ENCODE measurements around the gene EHD1. TPM values are rescaled to one million over a fixed set of nuclear protein-coding genes. Genes with fewer than 3 reads are reported as not detected.
A peak's percentile ranks its signal among the peaks of the same experiment; 100 is the strongest.

The EHD1 gene
- total RNA-seq, 1 experiment from 2014 or later: 110 TPM

- H3K27ac ChIP-seq: no peak overlapping the region
- DNase-seq: no peak
- no peaks in the 10 kb centered on the region for H3K27me3 ChIP-seq (ENCODE audit: insufficient read depth, low read depth)
- no TSS peak for BruUV-seq (replicated peaks)
- H3K4me1 ChIP-seq (replicated peaks; ENCODE audit: insufficient read depth): no peaks in the 10 kb centered on the region; the same call in 1 of the 2 replicates
- intact Hi-C loops (cut with micrococcal nuclease; ENCODE audit: unreplicated experiment): no loop called here
- H3K9me2 ChIP-seq (ENCODE audit: insufficient read depth): no peaks in the 10 kb centered on the region
- H4K20me1 ChIP-seq (ENCODE audit: insufficient read depth): no peaks in the 10 kb centered on the region
- no peak overlapping the region for H2AFZ ChIP-seq
- TF ChIP-seq EZH2 (IDR thresholded peaks at IDR 0.05; ENCODE audit: low read depth) (no peak), CTCF (conservative IDR thresholded peaks at IDR 0.05) (no peak)
- no peaks in the 10 kb centered on the region for H3K36me3 ChIP-seq (ENCODE audit: low read depth)
- ChIA-PET POLR2A (ENCODE audit: unreplicated experiment) (interaction anchor here (0.7 kb wide), 1 partner anchor 62 kb away, joined by 3 read pairs; no protein-coding TSS in a partner anchor), CTCF (no interaction called here)
- H3K79me2 ChIP-seq (ENCODE audit: low read depth): no peaks in the 10 kb centered on the region
- H3K4me2 ChIP-seq: no peak overlapping the region
- 0 out of 2 replicates have a peak, but pooled peaks cover 4% of the 10 kb centered on the region for H3F3A ChIP-seq (ENCODE audit: insufficient read depth, low read depth)
- no peaks in the 10 kb centered on the region for H3K9me3 ChIP-seq (ENCODE audit: insufficient read depth, low read depth)
- H3K4me3 ChIP-seq: no peak overlapping the region
Observed at GRCh38 chr11:64814712-64815187, 63.7 kb downstream of the EHD1 start.

- ChIA-PET CTCF (no interaction called here), POLR2A (ENCODE audit: unreplicated experiment) (no interaction called here)
- DNase-seq: no peak
- H3K36me3 ChIP-seq (ENCODE audit: low read depth): no peaks in the 10 kb centered on the region
- no peaks in the 10 kb centered on the region for H4K20me1 ChIP-seq (ENCODE audit: insufficient read depth)
- TF ChIP-seq EZH2 (IDR thresholded peaks at IDR 0.05; ENCODE audit: low read depth) (no peak), CTCF (conservative IDR thresholded peaks at IDR 0.05) (no peak)
- intact Hi-C loops (cut with micrococcal nuclease; ENCODE audit: unreplicated experiment): no loop called here
- H3K4me1 ChIP-seq (replicated peaks; ENCODE audit: insufficient read depth): peaks cover 6% of the 10 kb centered on the region; the same call in 1 of the 2 replicates
- H3K27me3 ChIP-seq (ENCODE audit: insufficient read depth, low read depth): no peaks in the 10 kb centered on the region
- no peak overlapping the region for H3K4me2 ChIP-seq
- H3F3A ChIP-seq (ENCODE audit: insufficient read depth, low read depth): peaks cover 10% of the 10 kb centered on the region; the same call in 1 of the 2 replicates
- no peak overlapping the region for H2AFZ ChIP-seq
- no peaks in the 10 kb centered on the region for H3K9me3 ChIP-seq (ENCODE audit: insufficient read depth, low read depth)
- no peak overlapping the region for H3K4me3 ChIP-seq
- BruUV-seq (replicated peaks): no TSS peak
- no peaks in the 10 kb centered on the region for H3K9me2 ChIP-seq (ENCODE audit: insufficient read depth)
- H3K79me2 ChIP-seq (ENCODE audit: low read depth): peaks cover 8% of the 10 kb centered on the region
- H3K27ac ChIP-seq: no peak overlapping the region
Observed at GRCh38 chr11:64813826-64814225, 64.6 kb downstream of the EHD1 start.

- Histone ChIP-seq H3K36me3 (ENCODE audit: low read depth) (peaks cover 7% of the 10 kb centered on the region; the same call in 1 of the 2 replicates), H3K9me2 (ENCODE audit: insufficient read depth) (no peaks in the 10 kb centered on the region), H3K79me2 (ENCODE audit: low read depth) (peaks cover 16% of the 10 kb centered on the region), H3F3A (ENCODE audit: insufficient read depth, low read depth) (peaks cover 14% of the 10 kb centered on the region; the same call in 1 of the 2 replicates), H4K20me1 (ENCODE audit: insufficient read depth) (no peaks in the 10 kb centered on the region), H2AFZ (0 out of 2 replicates have a peak overlapping the region, but pooled peaks have one; percentile 50), H3K27me3 (ENCODE audit: insufficient read depth, low read depth) (no peaks in the 10 kb centered on the region), H3K4me1 (replicated peaks; ENCODE audit: insufficient read depth) (peaks cover 6% of the 10 kb centered on the region; the same call in 1 of the 2 replicates), H3K4me2 (peak overlapping the region; percentile 88), H3K27ac (no peak overlapping the region), H3K4me3 (peak overlapping the region; percentile 93; the same call in 1 of the 2 replicates), H3K9me3 (ENCODE audit: insufficient read depth, low read depth) (no peaks in the 10 kb centered on the region)
- no TSS peak for BruUV-seq (replicated peaks)
- no peak for DNase-seq
- POLR2A ChIA-PET (ENCODE audit: unreplicated experiment): no interaction called here
- TF ChIP-seq CTCF (conservative IDR thresholded peaks at IDR 0.05): no peak
- intact Hi-C loops (cut with micrococcal nuclease; ENCODE audit: unreplicated experiment): loop anchor here (1.0 to 2.0 kb wide), 3 partner anchors 31 to 68 kb away; partner anchors contain the start of genes EHD1 and SF1
- CTCF ChIA-PET: interaction anchor here (0.5 kb wide), 1 partner anchor 122 kb away, joined by 10 read pairs; no protein-coding TSS in a partner anchor
Observed at GRCh38 chr11:64810891-64811272, 67.5 kb downstream of the EHD1 start.

Measured in PC-9 (cell line).